Stimulated activated CD8-positive, alpha-beta memory T cell treated with anti-CD3 and anti-CD28 coated beads, Interleukin-7, amount 100 ng/mL, for 24 hours (primary cell): Measurements from ENCODE around the gene CSAG1.
"Not testable (repeated sequence)": the region's sequence is repeated elsewhere in the genome, so short reads cannot be mapped to it uniquely, and the experiment has no call there.

Source experiments
- DNase-seq: peaks from one replicate; pipeline ENCODE4 v3.0.0-alpha.2; 2020; ENCODE audit warnings: low read depth

The CSAG1 gene

GRCh38 chrX:152697952-152698931 lies 35.3 kb downstream of the CSAG1 start, which contains the start of gene MAGEA3:
MAGEA3 (plus strand) TSS chrX:152698794; CDS start chrX:152700833, 2,039 bp downstream.
- not testable (repeated sequence) for DNase-seq

GRCh38 chrX:152681012-152681411 lies 52.5 kb downstream of the CSAG1 start:
- DNase-seq, result not testable (repeated sequence)
